Measurements from ENCODE around the gene KASH5.

DNA sequence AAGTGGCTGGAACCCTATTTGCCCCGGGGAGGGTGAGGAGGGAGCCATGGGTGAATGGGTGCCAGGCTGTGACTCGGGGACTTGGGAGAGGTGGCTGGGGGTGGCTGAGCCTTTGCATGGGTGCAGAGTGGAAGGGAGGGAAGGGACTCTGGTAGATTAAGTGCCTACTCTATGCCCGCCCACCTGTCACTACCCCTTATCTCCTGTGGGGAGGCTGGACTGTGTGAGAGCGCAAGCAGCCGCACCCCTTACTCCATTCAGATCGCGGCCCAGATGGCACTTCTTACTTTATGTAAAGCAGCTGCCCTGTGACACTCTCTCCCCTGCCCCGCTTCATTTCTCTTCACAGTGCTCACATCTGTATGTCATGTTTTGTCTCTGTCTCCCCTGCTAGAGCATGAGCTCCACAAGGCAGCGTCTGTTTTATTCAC is 2.9 kb downstream of the KASH5 start:
- TF ChIP-seq, protein P1, sequence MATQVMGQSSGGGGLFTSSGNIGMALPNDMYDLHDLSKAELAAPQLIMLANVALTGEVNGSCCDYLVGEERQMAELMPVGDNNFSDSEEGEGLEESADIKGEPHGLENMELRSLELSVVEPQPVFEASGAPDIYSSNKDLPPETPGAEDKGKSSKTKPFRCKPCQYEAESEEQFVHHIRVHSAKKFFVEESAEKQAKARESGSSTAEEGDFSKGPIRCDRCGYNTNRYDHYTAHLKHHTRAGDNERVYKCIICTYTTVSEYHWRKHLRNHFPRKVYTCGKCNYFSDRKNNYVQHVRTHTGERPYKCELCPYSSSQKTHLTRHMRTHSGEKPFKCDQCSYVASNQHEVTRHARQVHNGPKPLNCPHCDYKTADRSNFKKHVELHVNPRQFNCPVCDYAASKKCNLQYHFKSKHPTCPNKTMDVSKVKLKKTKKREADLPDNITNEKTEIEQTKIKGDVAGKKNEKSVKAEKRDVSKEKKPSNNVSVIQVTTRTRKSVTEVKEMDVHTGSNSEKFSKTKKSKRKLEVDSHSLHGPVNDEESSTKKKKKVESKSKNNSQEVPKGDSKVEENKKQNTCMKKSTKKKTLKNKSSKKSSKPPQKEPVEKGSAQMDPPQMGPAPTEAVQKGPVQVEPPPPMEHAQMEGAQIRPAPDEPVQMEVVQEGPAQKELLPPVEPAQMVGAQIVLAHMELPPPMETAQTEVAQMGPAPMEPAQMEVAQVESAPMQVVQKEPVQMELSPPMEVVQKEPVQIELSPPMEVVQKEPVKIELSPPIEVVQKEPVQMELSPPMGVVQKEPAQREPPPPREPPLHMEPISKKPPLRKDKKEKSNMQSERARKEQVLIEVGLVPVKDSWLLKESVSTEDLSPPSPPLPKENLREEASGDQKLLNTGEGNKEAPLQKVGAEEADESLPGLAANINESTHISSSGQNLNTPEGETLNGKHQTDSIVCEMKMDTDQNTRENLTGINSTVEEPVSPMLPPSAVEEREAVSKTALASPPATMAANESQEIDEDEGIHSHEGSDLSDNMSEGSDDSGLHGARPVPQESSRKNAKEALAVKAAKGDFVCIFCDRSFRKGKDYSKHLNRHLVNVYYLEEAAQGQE (IDR thresholded peaks at IDR 0.05) = no peak
- no peak for TF ChIP-seq RAD21 (conservative IDR thresholded peaks at IDR 0.05 in 1 of 2, IDR thresholded peaks at IDR 0.05 in 1 of 2)
- TF ChIP-seq, protein P2, sequence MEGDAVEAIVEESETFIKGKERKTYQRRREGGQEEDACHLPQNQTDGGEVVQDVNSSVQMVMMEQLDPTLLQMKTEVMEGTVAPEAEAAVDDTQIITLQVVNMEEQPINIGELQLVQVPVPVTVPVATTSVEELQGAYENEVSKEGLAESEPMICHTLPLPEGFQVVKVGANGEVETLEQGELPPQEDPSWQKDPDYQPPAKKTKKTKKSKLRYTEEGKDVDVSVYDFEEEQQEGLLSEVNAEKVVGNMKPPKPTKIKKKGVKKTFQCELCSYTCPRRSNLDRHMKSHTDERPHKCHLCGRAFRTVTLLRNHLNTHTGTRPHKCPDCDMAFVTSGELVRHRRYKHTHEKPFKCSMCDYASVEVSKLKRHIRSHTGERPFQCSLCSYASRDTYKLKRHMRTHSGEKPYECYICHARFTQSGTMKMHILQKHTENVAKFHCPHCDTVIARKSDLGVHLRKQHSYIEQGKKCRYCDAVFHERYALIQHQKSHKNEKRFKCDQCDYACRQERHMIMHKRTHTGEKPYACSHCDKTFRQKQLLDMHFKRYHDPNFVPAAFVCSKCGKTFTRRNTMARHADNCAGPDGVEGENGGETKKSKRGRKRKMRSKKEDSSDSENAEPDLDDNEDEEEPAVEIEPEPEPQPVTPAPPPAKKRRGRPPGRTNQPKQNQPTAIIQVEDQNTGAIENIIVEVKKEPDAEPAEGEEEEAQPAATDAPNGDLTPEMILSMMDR (IDR thresholded peaks at IDR 0.05) = no peak
- TF ChIP-seq TFCP2L1 (CRISPR knock-in tag; IDR thresholded peaks at IDR 0.05) = no peak
- TF ChIP-seq EP300 (IDR thresholded peaks at IDR 0.05) = no peak
- TF ChIP-seq, protein P3, sequence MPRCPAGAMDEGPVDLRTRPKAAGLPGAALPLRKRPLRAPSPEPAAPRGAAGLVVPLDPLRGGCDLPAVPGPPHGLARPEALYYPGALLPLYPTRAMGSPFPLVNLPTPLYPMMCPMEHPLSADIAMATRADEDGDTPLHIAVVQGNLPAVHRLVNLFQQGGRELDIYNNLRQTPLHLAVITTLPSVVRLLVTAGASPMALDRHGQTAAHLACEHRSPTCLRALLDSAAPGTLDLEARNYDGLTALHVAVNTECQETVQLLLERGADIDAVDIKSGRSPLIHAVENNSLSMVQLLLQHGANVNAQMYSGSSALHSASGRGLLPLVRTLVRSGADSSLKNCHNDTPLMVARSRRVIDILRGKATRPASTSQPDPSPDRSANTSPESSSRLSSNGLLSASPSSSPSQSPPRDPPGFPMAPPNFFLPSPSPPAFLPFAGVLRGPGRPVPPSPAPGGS (IDR thresholded peaks at IDR 0.05) = no peak

Data from A549 (cell line).